Subcutaneous abdominal adipose tissue (tissue), 5 donors: ENCODE data around the gene SPTAN1.
"Not testable (repeated sequence)": the region's sequence is repeated elsewhere in the genome, so short reads cannot be mapped to it uniquely, and the experiment has no call there.

Experiments used
- H3K27ac ChIP-seq: one replicate; pipeline ENCODE4 v1.7.0; 2013; ENCODE audit warnings: low read depth, mild to moderate bottlenecking, inconsistent platforms, low read length, moderate library complexity
- H3K27me3 ChIP-seq, 5 donors: one replicate each; pipeline ENCODE4 v1.7.0; 2013; ENCODE audit warnings: low read length in 5 of 5, inconsistent platforms in 1 of 5; ENCODE audit not compliant: control insufficient read depth in 5 of 5, insufficient read depth in 4 of 5
- H3K36me3 ChIP-seq, 5 donors: one replicate each; pipeline ENCODE4 v1.7.0; 2013; ENCODE audit warnings: low read length in 5 of 5; ENCODE audit not compliant: control insufficient read depth in 5 of 5, insufficient read depth in 5 of 5
- H3K4me1 ChIP-seq, 5 donors: one replicate each; pipeline ENCODE4 v1.7.0; 2013; ENCODE audit warnings: low read length in 5 of 5, mild to moderate bottlenecking in 3 of 5, moderate library complexity in 1 of 5; ENCODE audit not compliant: control insufficient read depth in 5 of 5, insufficient read depth in 5 of 5
- H3K4me3 ChIP-seq, 5 donors: one replicate each; pipeline ENCODE4 v1.7.0; 2013; ENCODE audit warnings: low read length in 5 of 5, low read depth in 1 of 5
- H3K9ac ChIP-seq, 5 donors: one replicate each; pipeline ENCODE4 v1.7.0; 2013; ENCODE audit warnings: low read length in 5 of 5, mild to moderate bottlenecking in 4 of 5, moderate library complexity in 3 of 5
- H3K9me3 ChIP-seq, 5 donors: one replicate each; pipeline ENCODE4 v1.7.0; 2013; ENCODE audit warnings: low read length in 5 of 5; ENCODE audit not compliant: control insufficient read depth in 5 of 5
- donor health status: healthy.
- donor health status: healthy.
- donor health status: healthy.
- donor health status: healthy.
- donor health status: healthy.

The SPTAN1 gene

GRCh38 chr9:128568470-128569078, 16.2 kb downstream of the SPTAN1 start:
- Histone ChIP-seq H3K27ac (no peak overlapping the region), H3K9me3 (no peaks in the 10 kb centered on the region), H3K4me3 (no peak overlapping the region), H3K36me3 (peaks cover 24 to 65% (median 44%) of the 10 kb centered on the region in 5 donors), H3K4me1 (peaks cover 0 to 14% (median 0%) of the 10 kb centered on the region in 5 donors), H3K9ac (no peak overlapping the region), H3K27me3 (no peaks in the 10 kb centered on the region)

GRCh38 chr9:128575469-128575868, 23.1 kb downstream of the SPTAN1 start:
- peaks cover 50 to 89% (median 79%) of the 10 kb centered on the region in 5 donors for H3K36me3 ChIP-seq
- no peak overlapping the region for H3K9ac ChIP-seq
- H3K4me1 ChIP-seq, result peaks cover 0 to 13% (median 6%) of the 10 kb centered on the region in 5 donors
- no peaks in the 10 kb centered on the region for H3K9me3 ChIP-seq
- no peak overlapping the region for H3K4me3 ChIP-seq
- no peak overlapping the region for H3K27ac ChIP-seq
- H3K27me3 ChIP-seq, result no peaks in the 10 kb centered on the region

DNA sequence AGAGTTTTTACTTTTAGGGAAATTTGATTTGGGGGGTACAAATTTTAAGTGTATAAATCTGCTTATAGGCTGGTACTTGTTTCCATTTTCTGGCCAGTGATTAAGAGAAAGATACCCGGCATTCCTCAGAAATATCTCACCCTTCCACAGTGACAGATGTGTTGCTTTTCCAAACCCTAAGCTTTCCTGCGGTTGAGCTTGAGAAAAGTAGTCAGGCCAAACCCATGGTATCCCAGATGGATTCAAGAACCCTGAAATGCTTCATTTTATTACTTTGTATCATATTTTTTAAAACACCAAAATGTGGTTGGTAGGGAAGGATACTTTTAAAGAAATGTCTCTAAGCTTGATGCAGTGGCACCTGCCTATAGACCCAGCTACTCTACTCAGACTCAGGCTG, 23.5 kb downstream of the SPTAN1 start:
- peaks cover 52 to 90% (median 83%) of the 10 kb centered on the region in 5 donors for H3K36me3 ChIP-seq

DNA sequence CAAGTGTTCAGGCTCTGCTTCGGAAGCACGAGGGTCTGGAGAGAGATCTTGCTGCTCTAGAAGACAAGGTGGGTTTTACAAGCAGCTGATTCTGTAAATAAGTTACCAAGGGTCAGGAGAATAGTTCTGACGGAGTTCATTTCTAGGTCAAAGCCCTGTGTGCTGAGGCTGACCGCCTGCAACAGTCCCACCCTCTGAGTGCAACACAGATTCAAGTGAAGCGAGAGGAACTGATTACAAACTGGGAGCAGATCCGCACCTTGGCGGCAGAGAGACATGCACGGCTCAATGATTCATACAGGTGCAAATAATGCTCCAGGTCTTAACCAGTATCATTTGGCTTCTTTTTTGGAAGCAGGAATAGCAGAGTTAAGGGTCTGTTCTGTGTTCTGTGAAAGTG, 24.8 kb downstream of the SPTAN1 start:
- H3K36me3 ChIP-seq, result peaks cover 61 to 94% (median 89%) of the 10 kb centered on the region in 5 donors
- H3K9ac ChIP-seq, result no peak overlapping the region
- no peak overlapping the region for H3K27ac ChIP-seq
- H3K9me3 ChIP-seq, result no peaks in the 10 kb centered on the region
- H3K4me3 ChIP-seq, result no peak overlapping the region
- peaks cover 0 to 13% (median 6%) of the 10 kb centered on the region in 5 donors for H3K4me1 ChIP-seq
- H3K27me3 ChIP-seq, result no peaks in the 10 kb centered on the region

More for the DNA sequence above, 23.5 kb downstream of the SPTAN1 start:
- H3K9me3 ChIP-seq, result no peaks in the 10 kb centered on the region
- H3K4me3 ChIP-seq, result no peak overlapping the region
- no peaks in the 10 kb centered on the region for H3K27me3 ChIP-seq
- H3K9ac ChIP-seq, result no peak overlapping the region
- peaks cover 0 to 13% (median 6%) of the 10 kb centered on the region in 5 donors for H3K4me1 ChIP-seq
- no peak overlapping the region for H3K27ac ChIP-seq

DNA sequence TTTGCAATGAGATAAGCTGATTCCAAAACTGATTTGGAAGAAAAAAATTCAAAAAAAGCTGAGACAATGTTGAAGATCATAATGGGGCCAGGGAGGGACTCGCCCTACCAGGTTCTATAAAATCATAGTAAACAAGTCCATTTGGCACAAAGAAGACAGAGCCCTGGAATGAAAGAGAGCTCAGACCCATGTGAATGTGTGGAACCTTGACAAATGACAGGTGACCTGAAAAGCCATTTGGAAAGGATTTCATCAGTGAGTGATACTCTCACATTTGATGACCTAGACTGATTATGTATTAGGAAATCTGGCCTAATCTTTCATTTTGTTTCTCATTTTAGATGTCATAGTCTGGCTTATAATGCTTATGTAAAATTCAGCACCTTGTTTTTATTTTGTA, 26.8 kb downstream of the SPTAN1 start:
- H3K9me3 ChIP-seq, result no peaks in the 10 kb centered on the region
- H3K27ac ChIP-seq, result no peak overlapping the region
- H3K4me1 ChIP-seq, result peaks cover 0 to 13% (median 6%) of the 10 kb centered on the region in 5 donors
- H3K4me3 ChIP-seq, result no peak overlapping the region
- no peaks in the 10 kb centered on the region for H3K27me3 ChIP-seq
- no peak overlapping the region for H3K9ac ChIP-seq
- H3K36me3 ChIP-seq, result peaks cover 73 to 98% (median 96%) of the 10 kb centered on the region in 5 donors

DNA sequence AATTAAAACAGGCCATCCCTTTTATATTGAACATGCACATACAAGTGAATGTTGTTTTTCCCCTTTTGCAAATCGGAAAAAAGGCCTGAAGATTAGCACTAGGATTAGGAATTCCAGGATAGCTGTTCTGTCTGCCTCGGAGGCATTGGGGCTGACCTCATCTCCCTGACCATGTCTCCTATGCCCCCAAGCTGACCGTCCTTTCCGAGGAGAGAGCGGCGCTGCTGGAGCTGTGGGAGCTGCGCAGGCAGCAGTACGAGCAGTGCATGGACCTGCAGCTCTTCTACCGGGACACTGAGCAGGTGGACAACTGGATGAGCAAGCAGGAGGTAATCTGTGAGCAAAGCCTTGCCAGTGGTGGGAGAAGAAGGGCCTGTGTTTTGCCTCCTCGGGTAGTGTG, 28.3 kb downstream of the SPTAN1 start:
- Histone ChIP-seq H3K36me3 (peaks cover 66 to 99% (median 98%) of the 10 kb centered on the region in 5 donors), H3K4me1 (peaks cover 0 to under 1% (median 0%) of the 10 kb centered on the region in 5 donors), H3K27me3 (no peaks in the 10 kb centered on the region), H3K9me3 (no peaks in the 10 kb centered on the region), H3K9ac (no peak overlapping the region), H3K27ac (no peak overlapping the region), H3K4me3 (no peak overlapping the region)

- not testable (repeated sequence) for H3K4me3 ChIP-seq, H3K27ac ChIP-seq, H3K4me1 ChIP-seq, H3K27me3 ChIP-seq, H3K9me3 ChIP-seq, H3K9ac ChIP-seq
- peaks cover 47 to 94% (median 89%) of the 10 kb centered on the region in 5 donors for H3K36me3 ChIP-seq
Measured at GRCh38 chr9:128585155-128585554, 32.8 kb downstream of the SPTAN1 start.

- H3K9me3 ChIP-seq, H3K27ac ChIP-seq, H3K4me3 ChIP-seq, H3K27me3 ChIP-seq, H3K9ac ChIP-seq, H3K4me1 ChIP-seq: not testable (repeated sequence)
- peaks cover 41 to 93% (median 87%) of the 10 kb centered on the region in 5 donors for H3K36me3 ChIP-seq
Measured at GRCh38 chr9:128586934-128587333, 34.5 kb downstream of the SPTAN1 start.

- peaks cover 37 to 93% (median 85%) of the 10 kb centered on the region in 5 donors for H3K36me3 ChIP-seq
- H3K9ac ChIP-seq, result no peak overlapping the region
- no peak overlapping the region for H3K27ac ChIP-seq
- H3K9me3 ChIP-seq, result no peaks in the 10 kb centered on the region
- no peak overlapping the region for H3K4me3 ChIP-seq
- H3K4me1 ChIP-seq, result no peaks in the 10 kb centered on the region
- no peaks in the 10 kb centered on the region for H3K27me3 ChIP-seq
Measured at GRCh38 chr9:128587453-128587852, 35.1 kb downstream of the SPTAN1 start.

- Histone ChIP-seq H3K4me3 (no peak overlapping the region), H3K36me3 (peaks cover 25 to 93% (median 85%) of the 10 kb centered on the region in 5 donors), H3K9me3 (no peaks in the 10 kb centered on the region), H3K4me1 (no peaks in the 10 kb centered on the region), H3K9ac (no peak overlapping the region), H3K27me3 (no peaks in the 10 kb centered on the region), H3K27ac (no peak overlapping the region)
Measured at GRCh38 chr9:128588581-128589233, 36.3 kb downstream of the SPTAN1 start.
